ENCODE results near the gene SF3A1.
"Not testable (repeated sequence)": the region's sequence is repeated elsewhere in the genome, so short reads cannot be mapped to it uniquely, and the experiment has no call there.

SF3A1 gene

GRCh38 chr22:30356449-30357235 is at the start of gene SF3A1, which contains the start of gene CCDC157:
SF3A1 (minus strand) TSS chr22:30356894; CDS start chr22:30356792, 102 bp downstream.
CCDC157 (plus strand) TSS chr22:30357007; CDS start chr22:30366001, 8,994 bp downstream.
- DNase-seq (ENCODE audit: low read depth in 2 of 2) = peak; percentile 72 to 73

- no peak for DNase-seq (ENCODE audit: low read depth in 2 of 2)
These were observed 49.7 kb upstream of the SF3A1 start for GRCh38 chr22:30406400-30406799.

GRCh38 chr22:30405731-30406130 is 49.0 kb upstream of the SF3A1 start:
- DNase-seq (ENCODE audit: low read depth in 2 of 2) = no peak

GRCh38 chr22:30404307-30404706 is 47.6 kb upstream of the SF3A1 start:
- DNase-seq (ENCODE audit: low read depth in 2 of 2) = no peak

- DNase-seq (ENCODE audit: low read depth in 2 of 2) = not testable (repeated sequence)
These were observed 46.0 kb upstream of the SF3A1 start for GRCh38 chr22:30402766-30403104.

GRCh38 chr22:30402028-30402765 is 45.5 kb upstream of the SF3A1 start:
- DNase-seq (ENCODE audit: low read depth in 2 of 2) = no peak

GRCh38 chr22:30401024-30401423 is 44.3 kb upstream of the SF3A1 start:
- not testable (repeated sequence) for DNase-seq (ENCODE audit: low read depth in 2 of 2)

GRCh38 chr22:30400159-30400558 is 43.5 kb upstream of the SF3A1 start:
- no peak for DNase-seq (ENCODE audit: low read depth in 2 of 2)

GRCh38 chr22:30399718-30400117 is 43.0 kb upstream of the SF3A1 start:
- DNase-seq (ENCODE audit: low read depth in 2 of 2) = no peak

- DNase-seq (ENCODE audit: low read depth in 2 of 2) = no peak
These were observed 42.3 kb upstream of the SF3A1 start for GRCh38 chr22:30398685-30399680.

- no peak for DNase-seq (ENCODE audit: low read depth in 2 of 2)
These were observed 41.3 kb upstream of the SF3A1 start for GRCh38 chr22:30397656-30398635.

- peak in 1 of 2 experiments; percentile 15 for DNase-seq (ENCODE audit: low read depth in 2 of 2)
These were observed 40.4 kb upstream of the SF3A1 start, which contains the start of gene SEC14L2 for GRCh38 chr22:30396871-30397655. SEC14L2 (plus strand) TSS chr22:30397018; CDS start chr22:30397117, 99 bp downstream.

GRCh38 chr22:30393885-30394284 is 37.2 kb upstream of the SF3A1 start:
- no peak for DNase-seq (ENCODE audit: low read depth in 2 of 2)

GRCh38 chr22:30393322-30393680 is 36.6 kb upstream of the SF3A1 start:
- no peak for DNase-seq (ENCODE audit: low read depth in 2 of 2)

GRCh38 chr22:30392661-30393321 is 36.1 kb upstream of the SF3A1 start:
- DNase-seq (ENCODE audit: low read depth in 2 of 2) = no peak

- peak in 1 of 2 experiments; percentile 15 for DNase-seq (ENCODE audit: low read depth in 2 of 2)
These were observed 34.4 kb upstream of the SF3A1 start for GRCh38 chr22:30390974-30391691.

GRCh38 chr22:30386960-30387827 is 30.5 kb upstream of the SF3A1 start, which contains the start of gene RNF215:
RNF215 (minus strand) TSS chr22:30387411; CDS start chr22:30387313, 98 bp downstream.
- peak; percentile 50 to 54 for DNase-seq (ENCODE audit: low read depth in 2 of 2)
